IMR-90 (cell line): ENCODE results near the gene SOX6. TPM values are rescaled to one million over a fixed set of nuclear protein-coding genes. Genes with fewer than 3 reads are reported as not detected.

Experiments used
- ATAC-seq: fragments of 200-7000 bp; cut with Tn5 transposase; 2 replicates; pipeline ENCODE4 v1.9.1; 2020; ENCODE audit warnings: low read depth, mild to moderate bottlenecking, moderate library complexity
- BruUV-seq: library from RNA; stranded (reverse); fragments of 400-500 nt; replicated peaks from 2 replicates; lab custom pipeline; 2021; lab: Mats Ljungman, UMichigan
- CTCF ChIA-PET: fragments of 300-600 bp; formaldehyde crosslinking; extraction: SDS; loops from one replicate; lab custom pipeline; 2021; ENCODE audit warnings: antibody characterized with exemption; lab: Yijun Ruan, JAX
- POLR2A ChIA-PET: fragments of 300-600 bp; sonication (Branson Sonifier 250); formaldehyde crosslinking; loops from one replicate; lab custom pipeline; 2022; ENCODE audit warnings: antibody characterized with exemption; ENCODE audit not compliant: unreplicated experiment; lab: Charles Lee
- DNase-seq: peaks from one replicate; pipeline ENCODE4 v3.0.0; 2013
- H2AFZ ChIP-seq: replicated peaks from 2 replicates; pipeline ENCODE3; 2013; ENCODE audit warnings: low read length, mild to moderate bottlenecking; ENCODE audit not compliant: poor library complexity
- H2AK5ac ChIP-seq: 2 replicates; pipeline ENCODE4 v1.6.1; 2013; ENCODE audit warnings: low read depth, low read length, inconsistent platforms
- H2AK9ac ChIP-seq: replicated peaks from 2 replicates; pipeline ENCODE3; 2013; ENCODE audit warnings: mild to moderate bottlenecking, low read depth, low read length, moderate library complexity; ENCODE audit not compliant: poor library complexity
- H2BK120ac ChIP-seq: 2 replicates; pipeline ENCODE4 v1.6.1; 2013; ENCODE audit warnings: low read depth, low read length, inconsistent platforms
- H2BK15ac ChIP-seq: 3 replicates; pipeline ENCODE4 v1.6.1; 2013; ENCODE audit warnings: low read depth, low read length, inconsistent platforms
- H2BK20ac ChIP-seq: 2 replicates; pipeline ENCODE4 v1.6.1; 2013; ENCODE audit warnings: low read depth, mild to moderate bottlenecking, inconsistent platforms, low read length, moderate library complexity
- H2BK5ac ChIP-seq: 2 replicates; pipeline ENCODE4 v1.6.1; 2013; ENCODE audit warnings: mild to moderate bottlenecking, low read depth, low read length, inconsistent platforms; ENCODE audit not compliant: poor library complexity, severe bottlenecking
- H3K14ac ChIP-seq: replicated peaks from 2 replicates; pipeline ENCODE4 v1.6.1; 2013; ENCODE audit warnings: low read depth, low read length, inconsistent platforms
- H3K18ac ChIP-seq: 2 replicates; pipeline ENCODE4 v1.6.1; 2013; ENCODE audit warnings: low read depth, low read length, control low read depth
- H3K23ac ChIP-seq: 2 replicates; pipeline ENCODE4 v1.6.1; 2013; ENCODE audit warnings: low read depth, low read length, inconsistent platforms
- H3K27ac ChIP-seq: 2 replicates; pipeline ENCODE4 v1.5.1; 2013; ENCODE audit warnings: mild to moderate bottlenecking, control low read depth, low read length; ENCODE audit not compliant: insufficient read depth
- H3K27me3 ChIP-seq: 2 replicates; pipeline ENCODE4 v1.6.1; 2013; ENCODE audit warnings: low read length; ENCODE audit not compliant: control insufficient read depth, insufficient read depth
- H3K36me3 ChIP-seq: 2 replicates; pipeline ENCODE4 v1.6.1; 2013; ENCODE audit warnings: low read length, mixed read lengths; ENCODE audit not compliant: control insufficient read depth, insufficient read depth
- H3K4ac ChIP-seq: 2 replicates; pipeline ENCODE4 v1.6.1; 2013; ENCODE audit warnings: low read depth, low read length, inconsistent platforms
- H3K4me1 ChIP-seq: 2 replicates; pipeline ENCODE4 v1.6.1; 2013; ENCODE audit warnings: low read length, mixed read lengths; ENCODE audit not compliant: control insufficient read depth, insufficient read depth
- H3K4me2 ChIP-seq: 2 replicates; pipeline ENCODE4 v1.6.1; 2013; ENCODE audit warnings: low read depth, mild to moderate bottlenecking, control low read depth, low read length, moderate library complexity
- H3K4me3 ChIP-seq: 2 replicates; pipeline ENCODE4 v1.5.1; 2013; ENCODE audit warnings: low read depth, mild to moderate bottlenecking, control low read depth, low read length, moderate library complexity; ENCODE audit not compliant: insufficient read depth
- H3K56ac ChIP-seq: 2 replicates; pipeline ENCODE4 v1.6.1; 2013; ENCODE audit warnings: low read length, inconsistent platforms; ENCODE audit not compliant: insufficient read depth; ENCODE audit errors: extremely low read depth
- H3K79me1 ChIP-seq, 2 experiments: 2 replicates each; pipeline ENCODE4 v1.6.1; 2013; ENCODE audit warnings: low read length in 2 of 2, inconsistent platforms in 1 of 2, low read depth in 1 of 2
- H3K9ac ChIP-seq: 2 replicates; pipeline ENCODE4 v1.6.1; 2013; ENCODE audit warnings: low read depth, low read length, control low read depth
- H3K9me1 ChIP-seq: 2 replicates; pipeline ENCODE4 v1.6.1; 2013; ENCODE audit warnings: low read length, inconsistent platforms; ENCODE audit not compliant: insufficient read depth
- H3K9me3 ChIP-seq: 2 replicates; pipeline ENCODE4 v1.6.1; 2013; ENCODE audit warnings: low read length; ENCODE audit not compliant: control insufficient read depth, insufficient read depth
- H4K20me1 ChIP-seq: 2 replicates; pipeline ENCODE4 v1.6.1; 2013; ENCODE audit warnings: low read length, inconsistent platforms; ENCODE audit not compliant: insufficient read depth
- H4K5ac ChIP-seq: 2 replicates; pipeline ENCODE4 v1.6.1; 2013; ENCODE audit warnings: mild to moderate bottlenecking, low read depth, low read length, control low read depth
- H4K8ac ChIP-seq, 2 experiments: 2 replicates each; pipeline ENCODE4 v1.6.1; 2013; ENCODE audit warnings: low read depth in 2 of 2, low read length in 2 of 2, control low read depth in 1 of 2, inconsistent platforms in 1 of 2
- H4K91ac ChIP-seq: 2 replicates; pipeline ENCODE4 v1.6.1; 2013; ENCODE audit warnings: low read depth, low read length, inconsistent platforms; ENCODE audit not compliant: insufficient read depth
- ELK1 ChIP-seq: fragments of 150-350 bp; IDR thresholded peaks from 2 replicates; pipeline ENCODE4 v1.6.1; 2016; ENCODE audit warnings: low read depth, mild to moderate bottlenecking, low read length, moderate library complexity, borderline replicate concordance
- RCOR1 ChIP-seq: IDR thresholded peaks from 2 replicates; pipeline ENCODE4 v1.6.1; 2012; ENCODE audit warnings: mild to moderate bottlenecking, low read length, improper control_type of control experiment; ENCODE audit not compliant: insufficient replicate concordance
- RFX5 ChIP-seq: IDR thresholded peaks from 2 replicates; pipeline ENCODE4 v1.8.0; 2012; ENCODE audit warnings: low read depth, mild to moderate bottlenecking, low read length, moderate library complexity
- SMC3 ChIP-seq: fragments of 150-350 bp; IDR thresholded peaks from 2 replicates; pipeline ENCODE4 v1.6.1; 2016; ENCODE audit warnings: low read depth, mild to moderate bottlenecking, antibody characterized with exemption, low read length, moderate library complexity
- WGBS, 2 experiments: methylation state at CpG; one replicate each; pipeline versions ENCODE4 v1.1.5 to v1.1.7; 2013; ENCODE audit warnings: missing lambda C conversion rate in 2 of 2; ENCODE audit not compliant: insufficient read length in 1 of 2; ENCODE audit errors: extremely low coverage in 2 of 2; 5-methylcytosine and 5-hydroxymethylcytosine counted together
- dilution Hi-C: fragments of 300-500 bp; cut with HindIII; formaldehyde crosslinking; loops from one replicate; pipeline ENCODE4 v1.14.3; 2018; ENCODE audit warnings: low sequenced_read_pairs; ENCODE audit not compliant: unreplicated experiment
- in situ Hi-C: fragments of 300-500 bp; cut with MboI; formaldehyde crosslinking; loops from 3 replicates; pipeline ENCODE4 v1.14.3; 2019; ENCODE audit warnings: low sequenced_read_pairs, inconsistent platforms, mixed read lengths
- intact Hi-C: fragments of 100-400 bp; cut with micrococcal nuclease; formaldehyde crosslinking; loops from 2 replicates; pipeline ENCODE4 v1.10.0; 2022
- polyA plus RNA-seq, 3 experiments: library from polyadenylated mRNA; depleted of rRNA; stranded (reverse); fragments of >200 nt; gene quantifications; 2 replicates each; pipeline ENCODE4 v1.2.3, GENCODE V29; 2012; ENCODE audit warnings: low replicate concordance in 1 of 3
- total RNA-seq: library from RNA; depleted of rRNA; stranded (reverse); fragments of >200 nt; gene quantifications from 2 replicates; pipeline ENCODE4 v1.2.3, GENCODE V29; 2012

SOX6 gene
- total and polyA plus RNA-seq, 2 of the 4 experiments (the other 2 are of a cell fraction), result 1.7 to 7.7 TPM

GRCh38 chr11:16278273-16278672 is 78.1 kb downstream of the SOX6 start:
- H3K56ac ChIP-seq, result no peak overlapping the region
- no peak overlapping the region for H3K23ac ChIP-seq
- no peak overlapping the region for H2BK20ac ChIP-seq
- H3K9me1 ChIP-seq, result peaks cover 3% of the 10 kb centered on the region; the same call in 1 of the 2 replicates
- TF ChIP-seq RCOR1 (no peak), ELK1 (no peak), SMC3 (no peak), RFX5 (no peak)
- H2BK120ac ChIP-seq, result no peak overlapping the region
- dilution Hi-C loops, result no loop called here
- no peak overlapping the region for H4K8ac ChIP-seq
- no peak overlapping the region for H3K27ac ChIP-seq
- no peaks in the 10 kb centered on the region for H3K36me3 ChIP-seq
- no peak overlapping the region for H4K91ac ChIP-seq
- no peak overlapping the region for H4K5ac ChIP-seq
- intact Hi-C loops, result no loop called here
- DNase-seq (no peak), ATAC-seq (no peak)
- POLR2A ChIA-PET, result no interaction called here
- no peaks in the 10 kb centered on the region for H3K79me1 ChIP-seq
- in situ Hi-C loops, result no loop called here
- no peak overlapping the region for H3K4ac ChIP-seq
- H3K27me3 ChIP-seq, result no peaks in the 10 kb centered on the region
- H2BK15ac ChIP-seq, result no peak overlapping the region
- H3K9me3 ChIP-seq, result no peaks in the 10 kb centered on the region
- H3K18ac ChIP-seq, result no peak overlapping the region
- no peak overlapping the region for H2AK9ac ChIP-seq
- no peak overlapping the region for H2BK5ac ChIP-seq
- CTCF ChIA-PET, result interaction anchor here (0.8 kb wide), 1 partner anchor 18 kb away, joined by 3 read pairs; no protein-coding TSS in a partner anchor
- H2AK5ac ChIP-seq, result no peak overlapping the region
- no peaks in the 10 kb centered on the region for H3K4me1 ChIP-seq
- no peak overlapping the region for H3K4me2 ChIP-seq
- no TSS peak for BruUV-seq
- no peak overlapping the region for H3K14ac ChIP-seq
- no peak overlapping the region for H3K9ac ChIP-seq
- H3K4me3 ChIP-seq, result no peak overlapping the region
- H4K20me1 ChIP-seq, result no peaks in the 10 kb centered on the region
- WGBS, 2 experiments, result no CpG with 5 or more reads among the region's 2 CpGs
- no peak overlapping the region for H2AFZ ChIP-seq
